DMS53 treated with DMSO at 0.1 percent for 48 hours (cell line): ENCODE data around the gene SAPCD1.
A peak's percentile ranks its signal among the peaks of the same experiment; 100 is the strongest.

Experiments
- DNase-seq: peaks from one replicate; lab custom pipeline; 2025; ENCODE audit not compliant: unreplicated experiment; lab: John Stamatoyannopoulos, UW

SAPCD1 gene

DNA sequence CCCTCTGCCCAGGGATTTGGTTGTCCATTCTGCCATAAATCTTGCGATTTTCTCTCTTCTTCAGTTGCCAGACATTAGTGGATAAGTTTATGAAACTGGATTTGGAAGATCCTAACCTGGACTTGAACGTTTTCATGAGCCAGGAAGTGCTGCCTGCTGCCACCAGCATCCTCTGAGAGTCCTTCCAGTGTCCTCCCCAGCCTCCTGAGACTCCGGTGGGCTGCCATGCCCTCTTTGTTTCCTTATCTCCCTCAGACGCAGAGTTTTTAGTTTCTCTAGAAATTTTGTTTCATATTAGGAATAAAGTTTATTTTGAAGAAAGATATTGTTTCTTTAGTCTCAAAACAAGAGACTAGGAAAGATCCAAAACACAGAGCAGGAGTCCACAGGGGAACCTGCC is at the start of gene SAPCD1:
Gene SAPCD1, plus strand, starts transcription at position 301 of the 400 bp plus-strand sequence. CDS start 399 bp downstream, outside the sequence.
- DNase-seq: no peak

DNA sequence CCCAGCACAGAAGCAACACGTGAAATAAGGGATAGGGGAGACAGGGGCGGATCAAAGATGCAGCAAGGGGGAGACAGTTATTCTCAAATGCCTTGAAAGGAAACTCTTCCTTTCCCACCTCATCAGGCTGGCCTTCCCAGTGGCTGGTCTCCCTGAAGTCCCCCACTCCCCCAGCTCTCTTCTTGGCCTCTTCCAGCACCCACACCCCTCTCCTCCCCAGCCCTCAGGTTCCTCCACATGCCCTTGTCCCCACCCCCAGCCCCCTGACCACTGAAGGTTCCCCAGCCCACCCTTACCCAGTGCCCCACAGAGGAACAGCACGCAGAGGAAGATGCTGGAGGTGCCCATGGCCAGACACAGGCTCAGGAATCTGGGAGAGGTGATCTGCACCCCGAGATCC is 49.0 kb upstream of the SAPCD1 start:
- DNase-seq: no peak

- DNase-seq: no peak
These were observed 48.3 kb upstream of the SAPCD1 start for GRCh38 chr6:31713991-31714684.

DNA sequence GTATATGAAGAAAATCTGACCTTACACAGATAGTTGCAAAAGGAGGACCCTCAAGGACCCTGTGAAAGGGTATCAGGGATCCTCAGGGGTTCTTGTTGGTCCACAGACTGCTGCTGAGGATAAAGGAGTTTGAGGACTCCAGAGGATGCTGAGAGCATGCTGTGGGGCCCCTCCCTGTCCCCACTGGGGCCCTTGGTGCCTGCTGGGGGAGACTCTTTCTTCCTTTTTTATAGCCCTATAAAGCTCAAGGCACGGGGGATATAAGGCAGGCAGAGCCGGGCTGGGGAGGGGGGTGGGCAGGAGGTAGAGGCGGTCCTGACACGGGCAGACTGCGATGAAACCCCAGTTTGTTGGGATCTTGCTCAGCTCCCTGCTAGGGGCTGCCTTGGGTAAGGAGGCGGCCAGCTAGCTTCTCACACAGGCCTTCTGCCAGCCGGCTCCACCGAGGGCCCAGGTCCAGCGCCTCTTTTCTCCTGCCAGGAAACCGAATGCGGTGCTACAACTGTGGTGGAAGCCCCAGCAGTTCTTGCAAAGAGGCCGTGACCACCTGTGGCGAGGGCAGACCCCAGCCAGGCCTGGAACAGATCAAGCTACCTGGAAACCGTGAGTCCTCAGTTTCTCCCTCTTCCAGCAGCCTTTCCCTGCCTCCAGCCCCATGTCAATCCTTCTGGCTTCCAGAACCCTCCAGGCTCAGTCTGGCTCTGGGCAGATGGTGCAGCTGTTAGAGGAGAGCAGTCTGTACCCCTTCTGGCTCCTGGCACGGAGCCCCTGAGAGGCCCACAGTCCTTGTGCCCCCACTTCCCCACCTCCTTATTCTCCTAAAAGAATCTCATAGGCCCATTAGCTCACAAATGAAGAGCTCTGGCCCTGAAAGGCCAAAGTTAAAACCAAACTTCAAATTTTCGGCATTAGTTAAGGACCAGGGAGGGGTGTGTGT is 47.2 kb upstream of the SAPCD1 start, which contains the start of gene LY6G6D:
Gene LY6G6D, plus strand, starts transcription at position 327 of the 937 bp plus-strand sequence. Its CDS starts 8 bp downstream, at position 335.
- no peak for DNase-seq

DNA sequence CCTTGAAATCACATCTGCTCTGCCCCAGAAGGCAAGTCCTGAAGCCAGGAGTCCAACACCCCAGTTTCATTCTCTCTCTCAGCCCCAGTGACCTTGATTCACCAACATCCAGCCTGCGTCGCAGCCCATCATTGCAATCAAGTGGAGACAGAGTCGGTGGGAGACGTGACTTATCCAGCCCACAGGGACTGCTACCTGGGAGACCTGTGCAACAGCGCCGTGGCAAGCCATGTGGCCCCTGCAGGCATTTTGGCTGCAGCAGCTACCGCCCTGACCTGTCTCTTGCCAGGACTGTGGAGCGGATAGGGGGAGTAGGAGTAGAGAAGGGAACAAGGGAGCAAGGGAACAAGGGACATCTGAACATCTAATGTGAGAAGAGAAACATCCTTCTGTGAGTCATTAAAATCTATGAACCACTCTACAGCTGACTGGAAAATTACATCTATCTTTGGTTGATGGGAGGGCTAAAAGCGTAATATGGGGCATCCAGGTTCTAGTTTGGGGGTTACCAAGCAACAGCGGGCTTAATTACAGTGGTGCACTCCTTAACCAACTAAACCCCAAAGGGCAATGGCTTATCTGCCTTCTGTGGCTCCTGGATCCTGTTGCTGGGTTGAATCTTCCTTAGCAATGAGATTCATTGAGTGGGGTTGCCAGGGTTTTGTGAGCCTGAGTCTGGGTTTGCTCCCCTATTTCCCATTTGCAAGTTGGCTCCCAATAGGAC is 44.8 kb upstream of the SAPCD1 start:
- DNase-seq: peak; percentile 5

- DNase-seq: peak; percentile 85
These were observed 44.2 kb upstream of the SAPCD1 start for GRCh38 chr6:31718265-31718664.

DNA sequence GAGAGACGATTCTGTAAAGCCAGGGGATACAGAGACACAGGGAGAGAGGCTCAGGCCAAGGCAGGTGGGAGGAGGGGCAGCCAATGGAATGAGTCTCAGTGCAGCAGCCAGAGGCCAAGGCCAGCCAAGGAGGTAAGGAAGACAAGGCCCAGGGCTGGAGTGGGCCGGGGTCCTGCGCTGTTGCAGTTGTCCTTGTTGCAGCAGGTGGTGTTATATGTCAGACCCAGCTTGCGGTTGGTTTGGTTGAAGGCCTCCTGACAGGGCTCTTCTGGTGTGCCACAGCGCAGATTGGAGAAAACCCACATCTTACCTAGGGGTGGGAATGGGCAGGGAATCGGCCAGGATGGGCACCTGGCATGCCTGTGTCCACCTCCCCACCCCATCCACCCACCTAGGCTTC is 43.5 kb upstream of the SAPCD1 start:
- no peak for DNase-seq

DNA sequence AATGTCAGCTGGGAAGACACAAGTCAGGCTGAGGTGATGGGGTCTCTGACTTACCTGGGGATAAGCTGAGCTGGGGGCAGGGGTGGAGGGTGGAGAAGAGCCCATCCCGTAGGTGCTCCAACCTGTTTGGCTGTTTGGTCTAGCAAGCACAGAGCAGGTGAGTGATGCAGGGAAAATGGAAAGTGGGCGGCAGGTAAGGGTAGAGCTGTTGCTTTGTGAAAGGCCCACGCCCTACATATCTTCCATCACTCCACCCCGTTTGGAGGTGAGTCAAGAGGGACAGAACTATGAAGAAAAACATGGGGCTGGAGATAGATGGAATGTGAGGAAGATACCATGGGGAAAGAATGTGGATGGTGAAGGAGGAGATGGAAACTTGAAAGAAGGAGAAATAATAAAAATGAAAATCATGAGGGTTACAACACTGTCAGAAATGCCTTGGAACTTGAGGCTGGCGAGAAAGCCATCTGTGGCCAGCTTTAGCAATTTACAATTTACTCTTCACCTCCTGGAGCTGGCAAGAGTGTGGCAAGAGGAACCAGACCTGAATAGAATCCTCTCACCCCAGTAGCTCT is 42.2 kb upstream of the SAPCD1 start:
- DNase-seq: no peak

GRCh38 chr6:31721351-31722020 is 41.0 kb upstream of the SAPCD1 start, which contains the start of gene LY6G6C:
TSS of gene LY6G6C (minus strand) at chr6:31721746. CDS start at chr6:31721679, 67 bp downstream.
- DNase-seq: no peak

GRCh38 chr6:31722173-31722572 is 40.3 kb upstream of the SAPCD1 start:
- no peak for DNase-seq

DNA sequence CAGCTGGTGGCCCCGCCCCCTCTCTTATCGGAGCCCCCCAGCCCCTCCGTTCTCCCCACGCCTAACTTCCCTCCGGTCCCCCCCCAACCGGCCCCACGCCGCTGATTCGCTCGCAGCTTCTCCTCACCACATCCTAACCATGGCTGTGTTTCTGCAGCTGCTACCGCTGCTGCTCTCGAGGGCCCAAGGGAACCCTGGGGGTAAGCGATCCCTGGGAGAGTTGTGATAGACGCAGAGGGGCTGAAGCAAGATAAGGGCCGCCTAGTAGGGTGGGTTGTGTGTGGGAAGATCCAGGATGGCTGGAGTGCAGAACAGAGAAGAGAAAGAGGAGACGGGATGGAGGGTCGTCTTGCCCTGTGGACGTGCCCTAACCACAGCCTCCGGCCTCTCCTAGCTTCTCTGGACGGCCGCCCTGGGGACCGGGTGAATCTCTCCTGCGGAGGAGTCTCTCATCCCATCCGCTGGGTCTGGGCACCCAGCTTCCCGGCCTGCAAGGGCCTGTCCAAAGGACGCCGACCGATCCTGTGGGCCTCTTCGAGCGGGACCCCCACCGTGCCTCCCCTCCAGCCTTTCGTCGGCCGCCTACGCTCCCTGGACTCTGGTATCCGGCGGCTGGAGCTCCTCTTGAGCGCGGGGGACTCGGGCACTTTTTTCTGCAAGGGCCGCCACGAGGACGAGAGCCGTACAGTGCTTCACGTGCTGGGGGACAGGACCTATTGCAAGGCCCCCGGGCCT is 39.0 kb upstream of the SAPCD1 start, which contains the start of gene MPIG6B:
Gene MPIG6B, plus strand, starts transcription at position 129 of the 735 bp plus-strand sequence. Its CDS starts 11 bp downstream, at position 140.
- no peak for DNase-seq

DNA sequence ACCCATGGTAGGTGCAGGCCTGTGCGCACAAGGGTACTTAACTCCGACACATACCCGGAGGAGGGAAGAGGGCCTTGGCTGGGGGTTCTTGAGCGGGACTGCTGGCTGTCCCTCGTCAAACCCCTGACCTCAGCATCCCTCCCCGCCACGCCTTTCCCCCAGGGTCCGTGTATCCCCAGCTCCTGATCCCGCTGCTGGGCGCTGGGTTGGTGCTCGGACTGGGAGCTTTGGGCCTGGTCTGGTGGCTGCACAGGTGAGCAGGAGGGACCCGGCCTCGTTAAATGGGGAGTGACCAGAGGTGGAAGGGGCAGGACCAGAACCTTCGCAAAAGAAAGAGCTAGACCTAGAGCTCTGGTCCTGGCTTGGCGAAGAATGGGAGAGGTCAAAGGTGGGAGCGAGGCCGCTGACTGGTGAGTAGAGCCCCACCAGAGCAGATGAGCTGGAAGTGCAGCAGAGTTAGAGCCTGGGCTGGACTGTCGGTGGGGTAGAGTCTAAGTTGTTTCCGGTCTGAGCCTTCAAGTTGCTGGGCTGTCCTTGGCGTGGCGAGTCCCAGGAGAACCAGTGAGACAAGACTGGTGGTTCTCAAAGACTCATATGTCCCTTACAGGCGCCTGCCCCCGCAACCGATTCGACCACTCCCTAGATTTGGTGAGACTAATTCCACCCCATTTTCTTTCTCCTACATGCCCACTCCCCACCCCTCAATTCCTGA is 38.3 kb upstream of the SAPCD1 start:
- DNase-seq: no peak

DNA sequence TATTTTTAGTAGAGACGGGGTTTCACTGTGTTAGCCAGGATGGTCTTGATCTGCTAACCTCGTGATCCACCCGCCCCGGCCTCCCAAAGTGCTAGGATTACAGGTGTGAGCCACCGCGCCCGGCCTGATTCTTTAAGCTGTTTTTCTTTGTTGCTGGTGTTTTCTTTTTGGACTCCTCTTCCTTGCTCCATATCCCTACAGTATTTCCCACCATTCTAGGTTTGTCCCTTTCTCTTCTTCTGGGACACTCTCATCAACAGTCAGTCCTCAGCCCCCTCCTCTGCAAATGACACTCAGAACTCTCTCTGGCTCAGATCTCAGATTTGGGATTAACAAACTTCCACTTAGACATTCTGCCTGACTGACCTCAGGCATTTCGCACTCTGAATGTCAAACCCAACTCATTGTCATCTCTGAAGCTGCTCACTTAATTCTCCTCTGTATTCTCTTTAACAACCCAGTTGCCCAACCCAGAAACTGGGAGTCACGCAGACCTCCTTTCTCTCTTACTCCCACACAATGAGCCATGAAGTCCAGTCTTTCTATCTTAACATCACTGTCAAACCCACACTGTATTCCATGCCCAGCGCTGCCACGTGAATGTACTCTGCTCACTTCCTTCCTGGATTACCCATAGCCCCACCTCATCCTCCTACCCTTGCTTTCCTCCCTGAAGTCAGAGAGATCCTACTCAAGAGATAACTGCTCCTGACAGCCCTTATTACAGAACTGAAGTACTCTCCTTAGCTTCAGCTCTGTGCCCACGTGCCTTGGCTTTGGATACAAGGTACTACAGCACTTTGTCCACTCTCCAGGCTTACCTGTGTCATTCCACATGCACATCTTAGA is 36.7 kb upstream of the SAPCD1 start:
- no peak for DNase-seq

- DNase-seq: no peak
These were observed 35.3 kb upstream of the SAPCD1 start for GRCh38 chr6:31727034-31727716.

DNA sequence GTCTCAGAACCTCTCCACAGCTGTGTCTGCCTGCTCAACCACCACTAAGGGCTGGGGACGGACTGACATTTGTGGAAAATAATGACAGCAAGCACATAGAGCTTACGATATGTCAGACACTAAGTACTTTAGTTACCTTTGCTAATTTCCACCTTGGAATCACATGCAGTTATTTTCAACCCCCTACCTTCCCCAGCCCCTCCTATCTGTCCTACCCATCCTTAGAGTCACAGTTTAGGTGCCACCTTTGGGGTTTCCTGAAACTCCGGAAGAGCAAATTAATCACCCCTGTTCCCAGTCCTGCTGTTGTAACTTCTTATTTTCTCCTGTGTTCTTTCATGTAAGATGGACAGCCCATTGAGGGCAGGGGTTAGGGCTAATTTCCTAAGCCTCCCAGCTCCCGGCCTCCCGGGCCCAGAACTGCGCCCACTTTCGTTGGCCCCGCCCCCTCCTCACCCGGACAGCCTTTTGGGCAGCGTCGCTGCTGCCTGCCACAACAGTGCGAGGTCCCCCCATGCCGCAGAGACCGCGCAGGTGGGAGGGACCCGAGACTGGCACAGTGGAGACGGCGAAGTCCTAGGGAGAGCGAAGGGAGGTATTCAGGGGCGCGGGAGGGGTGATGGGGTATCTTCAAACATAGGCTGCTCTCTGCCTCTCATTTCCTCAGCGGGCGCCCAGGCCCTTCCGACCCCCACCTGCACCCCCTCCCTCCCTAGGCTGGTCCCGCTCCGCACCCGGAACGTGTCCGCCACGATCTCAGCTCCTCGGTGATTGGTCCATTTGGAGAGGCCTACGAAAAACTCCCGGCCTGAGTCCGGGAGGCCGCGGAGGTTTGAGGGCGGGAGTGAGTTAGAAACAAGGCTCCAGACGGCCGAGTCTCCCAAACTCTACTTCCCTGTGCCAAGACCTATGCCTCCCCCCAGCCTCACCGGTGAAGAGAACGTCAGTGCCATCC is 34.5 kb upstream of the SAPCD1 start:
- DNase-seq: no peak
